GM21786 (cell line): ENCODE data around the gene SYNPO.

ENCODE experiments used
- ATAC-seq: cut with Tn5 transposase; IDR thresholded peaks from one replicate; pipeline ENCODE4 v1.9.1; 2021; ENCODE audit not compliant: unreplicated experiment

Gene SYNPO, protein sequence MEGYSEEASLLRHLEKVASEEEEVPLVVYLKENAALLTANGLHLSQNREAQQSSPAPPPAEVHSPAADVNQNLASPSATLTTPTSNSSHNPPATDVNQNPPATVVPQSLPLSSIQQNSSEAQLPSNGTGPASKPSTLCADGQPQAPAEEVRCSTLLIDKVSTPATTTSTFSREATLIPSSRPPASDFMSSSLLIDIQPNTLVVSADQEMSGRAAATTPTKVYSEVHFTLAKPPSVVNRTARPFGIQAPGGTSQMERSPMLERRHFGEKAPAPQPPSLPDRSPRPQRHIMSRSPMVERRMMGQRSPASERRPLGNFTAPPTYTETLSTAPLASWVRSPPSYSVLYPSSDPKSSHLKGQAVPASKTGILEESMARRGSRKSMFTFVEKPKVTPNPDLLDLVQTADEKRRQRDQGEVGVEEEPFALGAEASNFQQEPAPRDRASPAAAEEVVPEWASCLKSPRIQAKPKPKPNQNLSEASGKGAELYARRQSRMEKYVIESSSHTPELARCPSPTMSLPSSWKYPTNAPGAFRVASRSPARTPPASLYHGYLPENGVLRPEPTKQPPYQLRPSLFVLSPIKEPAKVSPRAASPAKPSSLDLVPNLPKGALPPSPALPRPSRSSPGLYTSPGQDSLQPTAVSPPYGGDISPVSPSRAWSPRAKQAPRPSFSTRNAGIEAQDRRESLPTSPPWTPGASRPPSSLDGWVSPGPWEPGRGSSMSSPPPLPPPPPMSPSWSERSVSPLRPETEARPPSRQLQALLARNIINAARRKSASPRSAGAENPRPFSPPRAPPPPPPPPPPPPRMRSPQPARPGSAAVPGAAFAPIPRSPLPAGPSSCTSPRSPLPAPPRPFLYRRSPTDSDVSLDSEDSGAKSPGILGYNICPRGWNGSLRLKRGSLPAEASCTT

DNA sequence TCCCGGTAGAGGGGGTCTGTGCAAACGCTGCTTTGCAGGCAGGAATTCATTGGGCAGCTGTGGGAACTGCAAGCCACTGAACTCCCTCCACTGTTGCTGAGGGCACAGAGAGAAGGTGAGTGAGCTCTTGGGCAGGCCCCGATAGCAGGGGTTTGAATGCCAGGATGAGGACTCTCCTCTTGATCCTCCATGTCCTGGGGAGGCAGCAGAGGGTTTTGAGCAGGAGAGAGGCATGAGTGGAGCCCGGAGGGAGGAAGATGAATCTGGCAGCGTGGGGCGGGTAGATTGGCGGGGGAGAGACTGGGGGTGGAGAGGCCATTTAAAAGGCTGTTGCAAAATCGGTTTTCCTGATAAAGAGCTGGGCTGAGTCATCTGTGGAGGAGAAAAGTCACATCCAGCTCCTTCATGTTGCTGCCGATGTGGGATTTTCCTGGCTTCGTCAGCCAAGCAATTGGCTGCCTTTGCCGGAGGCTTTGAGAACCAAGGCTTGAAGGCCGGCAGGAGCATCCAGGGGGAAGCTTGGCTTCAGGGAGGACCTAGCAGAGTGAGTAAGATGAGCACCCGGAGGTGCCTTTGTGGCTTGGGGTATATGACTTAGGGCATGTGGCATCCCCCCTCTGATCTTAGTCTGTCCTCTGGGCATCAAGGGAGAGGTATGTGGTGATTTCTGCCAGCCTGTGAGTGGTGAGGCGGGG is at the start of gene SYNPO:
Gene SYNPO, plus strand, starts transcription at position 350 of the 695 bp plus-strand sequence. CDS start 7,616 bp downstream, outside the sequence.
- ATAC-seq, result no peak

DNA sequence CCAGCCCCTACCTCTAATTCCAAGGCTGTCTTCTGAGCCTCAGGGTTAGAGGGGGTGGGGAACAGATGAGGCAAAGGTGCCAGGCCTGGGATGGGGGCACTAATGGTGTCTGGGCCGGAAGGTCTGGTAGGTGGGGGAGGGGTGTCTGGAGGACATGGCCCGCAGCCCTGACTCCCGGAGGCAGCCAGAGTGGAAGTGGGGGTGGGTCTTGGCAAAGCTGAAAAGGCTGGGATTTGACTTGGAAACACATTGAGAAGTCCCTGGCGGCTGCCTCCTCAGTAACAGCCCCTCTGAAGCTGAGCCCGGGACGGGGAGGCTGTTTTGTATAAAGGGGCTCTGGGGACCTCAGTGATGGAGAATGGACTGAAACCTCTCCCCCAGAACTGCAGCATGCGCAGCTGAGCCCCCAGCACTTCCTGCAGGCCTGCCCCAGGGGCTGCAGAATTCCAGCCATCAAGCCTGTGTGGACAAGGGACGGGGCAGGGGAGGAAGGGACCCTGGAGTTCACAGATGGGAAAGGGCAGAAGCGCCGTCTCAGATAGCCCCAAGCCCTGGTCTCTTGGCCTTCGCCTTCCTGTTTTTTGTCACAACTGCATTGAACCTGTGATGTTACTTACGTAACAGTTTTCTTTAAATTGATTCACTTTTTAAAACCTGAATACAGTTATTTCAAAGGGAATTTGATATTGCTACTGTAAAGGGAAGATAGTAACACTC is 49.3 kb upstream of the SYNPO start:
- ATAC-seq, result no peak

DNA sequence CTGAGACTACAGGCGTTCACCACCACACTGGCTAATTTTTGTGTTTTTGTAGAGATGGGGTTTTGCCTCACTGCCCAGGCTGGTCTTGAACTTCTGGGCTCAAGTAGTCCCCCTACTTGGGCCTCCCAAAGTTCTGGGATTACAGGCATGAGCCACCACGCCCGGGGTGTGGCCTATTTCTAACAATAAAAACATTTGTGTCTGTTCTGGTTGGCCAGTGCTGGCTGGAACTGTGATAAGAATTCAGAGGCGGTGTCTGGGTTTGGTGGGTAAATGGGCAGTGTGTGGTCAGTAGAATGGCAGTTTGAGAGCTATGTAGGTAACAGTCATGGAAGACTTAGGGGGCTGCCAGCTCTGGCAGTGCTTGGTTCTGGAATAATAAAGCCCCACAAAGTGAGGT is 46.9 kb upstream of the SYNPO start:
- ATAC-seq, result no peak

DNA sequence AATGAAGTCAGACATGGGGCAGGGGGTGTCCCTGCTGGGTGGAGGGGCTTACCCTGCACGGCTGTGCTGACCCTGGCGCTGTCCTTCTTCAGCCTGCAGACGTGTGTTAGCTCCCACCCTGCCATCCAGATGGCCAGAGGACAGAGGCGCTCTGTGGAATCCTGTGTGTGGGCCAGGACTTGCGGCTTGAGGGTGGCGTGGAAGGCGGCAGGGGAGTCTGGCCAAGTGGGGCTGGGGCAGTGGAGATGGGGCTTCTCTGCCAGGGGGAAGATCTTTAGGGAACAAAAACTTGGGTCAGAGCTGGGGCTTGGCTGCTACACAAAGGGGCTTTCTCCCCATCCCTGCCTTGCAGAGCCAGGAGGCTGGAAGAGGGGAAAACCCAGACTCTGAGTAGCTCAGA is 46.5 kb upstream of the SYNPO start:
- ATAC-seq, result no peak

DNA sequence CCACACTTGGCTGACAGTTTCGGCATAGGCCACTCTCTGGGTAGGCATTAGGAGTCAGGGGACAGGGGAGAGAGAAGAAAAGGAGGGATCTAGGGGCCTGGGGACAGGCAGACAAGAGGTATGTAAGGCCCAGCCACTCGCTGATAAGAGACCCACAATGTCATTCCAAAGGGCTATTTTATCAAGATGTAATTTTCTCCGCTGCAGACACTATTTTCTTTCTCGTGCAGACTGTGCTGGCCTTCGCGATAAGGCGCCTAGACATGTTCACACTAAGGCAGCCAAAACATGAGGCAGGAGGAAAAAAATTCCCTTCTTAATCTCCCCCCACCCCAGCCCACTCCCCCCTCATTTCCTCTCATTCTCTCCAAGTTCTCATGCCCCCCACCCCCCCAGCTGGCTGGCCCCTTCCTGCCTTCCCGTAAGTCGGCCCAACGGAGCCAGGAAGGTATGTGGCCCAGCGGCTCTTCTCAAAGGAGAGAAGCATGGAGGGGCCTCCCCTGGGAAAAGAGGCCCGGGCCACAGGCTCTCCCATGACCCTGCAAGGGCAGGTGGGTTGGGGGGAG is 44.9 kb upstream of the SYNPO start:
- no peak for ATAC-seq

DNA sequence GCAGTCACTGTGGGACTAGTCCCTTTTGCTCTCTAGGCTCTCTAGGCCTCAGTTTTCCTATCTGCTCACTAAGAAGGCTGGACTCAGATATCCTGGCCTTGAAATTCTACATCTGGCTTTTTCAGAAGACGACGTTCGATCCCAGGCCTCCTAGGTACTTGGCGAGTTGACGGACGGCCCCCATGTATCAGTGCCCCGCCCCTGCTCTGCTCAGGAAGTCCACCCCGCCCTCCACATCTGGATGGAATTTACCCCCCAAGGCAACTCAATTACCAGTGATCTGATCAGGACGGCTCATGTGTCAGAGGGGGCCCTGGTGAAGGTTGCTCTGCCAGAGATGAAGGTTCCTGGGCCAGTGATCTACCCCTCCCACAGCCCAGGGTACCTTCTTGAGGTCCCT is 44.1 kb upstream of the SYNPO start:
- no peak for ATAC-seq

DNA sequence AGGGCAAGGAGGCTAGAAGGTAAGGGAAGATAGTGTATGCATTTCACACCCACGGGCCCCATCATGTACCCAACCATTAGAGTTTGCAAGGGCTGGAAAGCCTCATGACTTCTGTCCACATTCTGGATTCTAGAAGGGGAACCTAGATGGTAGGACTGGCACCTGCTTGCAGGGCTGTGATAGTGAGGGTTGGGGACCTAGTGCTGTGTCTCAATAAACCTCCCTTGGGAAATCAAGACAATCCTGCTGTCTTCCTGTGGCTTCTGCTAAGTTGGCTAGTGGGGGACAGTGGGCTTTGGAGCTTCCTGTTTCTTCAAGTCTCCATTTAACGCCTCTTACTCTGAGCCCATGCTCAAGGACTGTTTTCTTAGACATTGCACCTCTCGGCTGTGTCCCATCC is 43.6 kb upstream of the SYNPO start:
- ATAC-seq, result no peak

DNA sequence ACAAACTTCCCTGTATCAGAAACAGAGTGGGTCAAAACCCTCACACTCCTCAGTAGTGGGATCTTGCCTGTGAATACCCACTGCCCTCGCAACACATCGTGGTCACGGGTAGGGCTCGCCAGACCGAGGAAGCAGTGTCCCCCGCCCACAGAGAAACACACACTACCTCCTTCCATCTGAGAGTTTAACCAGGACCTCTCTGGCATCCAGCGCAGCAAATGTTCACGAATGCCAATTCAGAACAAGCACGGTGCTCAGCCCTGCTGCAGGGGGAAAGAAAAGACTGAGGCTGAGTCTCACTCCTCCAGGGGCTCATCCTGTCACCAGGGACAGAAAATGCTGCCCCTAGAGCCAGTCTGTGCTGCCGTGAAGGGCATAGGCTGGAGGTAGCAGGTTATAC is 42.5 kb upstream of the SYNPO start:
- no peak for ATAC-seq

DNA sequence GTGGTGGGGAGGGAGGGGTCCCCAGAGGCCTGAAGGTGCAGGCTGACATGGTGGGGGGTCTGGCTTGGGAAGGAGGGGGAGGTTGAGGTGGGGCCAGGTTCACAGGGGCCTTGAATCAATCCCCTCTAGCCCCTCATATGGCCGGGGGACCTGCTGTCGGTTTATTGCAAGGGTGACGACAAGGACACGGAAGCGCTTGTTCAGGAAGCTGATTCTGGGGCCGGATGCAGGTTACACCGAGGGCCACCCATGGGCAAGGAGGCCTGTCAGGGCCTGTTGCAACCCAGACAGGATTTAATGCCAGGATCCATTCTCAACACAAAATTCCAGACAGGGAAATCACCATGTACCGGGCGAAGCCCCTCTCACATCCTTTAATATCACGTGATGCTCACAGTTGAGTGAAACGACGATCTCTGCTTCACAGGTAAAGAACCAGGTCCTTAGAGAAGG is 41.6 kb upstream of the SYNPO start:
- no peak for ATAC-seq

DNA sequence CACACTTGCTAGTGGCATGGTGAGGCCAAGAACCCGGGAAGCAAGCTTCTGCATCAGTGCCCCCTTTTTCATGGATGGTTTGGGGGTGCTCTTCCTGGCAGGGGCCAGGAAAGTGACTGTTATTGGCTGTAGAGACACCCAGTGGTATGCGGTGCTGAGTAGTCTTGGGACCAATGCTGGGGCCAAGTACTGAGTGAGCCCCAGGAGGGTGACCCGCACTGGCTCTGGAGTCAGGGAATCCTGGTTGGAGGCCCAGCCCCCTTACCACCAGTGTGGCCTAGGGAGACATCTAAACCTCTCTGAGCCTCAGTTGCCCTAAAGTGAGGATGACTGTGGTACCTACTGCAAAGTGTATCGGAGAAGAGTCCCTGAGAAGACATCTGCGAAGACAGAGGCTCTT is 41.2 kb upstream of the SYNPO start:
- no peak for ATAC-seq

DNA sequence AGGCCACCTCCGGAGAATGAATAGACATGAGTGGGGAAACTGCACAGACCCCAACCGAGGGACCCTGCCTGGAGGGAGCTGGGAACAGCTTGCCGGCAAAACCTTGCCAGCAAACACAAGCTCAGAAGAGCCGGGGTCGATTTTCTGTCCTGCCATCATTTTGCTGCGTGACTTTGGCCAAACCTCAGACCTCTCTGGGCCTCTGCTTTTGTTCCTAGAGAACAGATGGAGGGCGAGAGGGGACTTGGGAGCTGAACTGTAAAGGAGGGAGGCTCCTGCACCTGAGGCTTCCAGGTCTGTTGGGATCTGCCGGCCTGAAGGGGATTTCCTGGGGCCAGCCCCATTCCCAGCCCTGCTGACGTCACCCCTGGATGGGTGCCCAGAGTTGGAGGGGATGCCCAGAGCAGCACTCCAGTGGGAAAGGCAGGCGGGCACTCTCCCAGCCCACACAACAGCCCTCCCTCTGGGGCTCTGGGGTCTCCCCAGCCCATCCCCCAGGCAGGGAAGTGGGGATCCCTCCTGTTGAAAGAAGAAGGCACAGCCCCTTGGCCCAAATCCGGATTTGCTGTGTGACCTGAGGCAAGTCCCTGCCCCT is 40.4 kb upstream of the SYNPO start:
- no peak for ATAC-seq

DNA sequence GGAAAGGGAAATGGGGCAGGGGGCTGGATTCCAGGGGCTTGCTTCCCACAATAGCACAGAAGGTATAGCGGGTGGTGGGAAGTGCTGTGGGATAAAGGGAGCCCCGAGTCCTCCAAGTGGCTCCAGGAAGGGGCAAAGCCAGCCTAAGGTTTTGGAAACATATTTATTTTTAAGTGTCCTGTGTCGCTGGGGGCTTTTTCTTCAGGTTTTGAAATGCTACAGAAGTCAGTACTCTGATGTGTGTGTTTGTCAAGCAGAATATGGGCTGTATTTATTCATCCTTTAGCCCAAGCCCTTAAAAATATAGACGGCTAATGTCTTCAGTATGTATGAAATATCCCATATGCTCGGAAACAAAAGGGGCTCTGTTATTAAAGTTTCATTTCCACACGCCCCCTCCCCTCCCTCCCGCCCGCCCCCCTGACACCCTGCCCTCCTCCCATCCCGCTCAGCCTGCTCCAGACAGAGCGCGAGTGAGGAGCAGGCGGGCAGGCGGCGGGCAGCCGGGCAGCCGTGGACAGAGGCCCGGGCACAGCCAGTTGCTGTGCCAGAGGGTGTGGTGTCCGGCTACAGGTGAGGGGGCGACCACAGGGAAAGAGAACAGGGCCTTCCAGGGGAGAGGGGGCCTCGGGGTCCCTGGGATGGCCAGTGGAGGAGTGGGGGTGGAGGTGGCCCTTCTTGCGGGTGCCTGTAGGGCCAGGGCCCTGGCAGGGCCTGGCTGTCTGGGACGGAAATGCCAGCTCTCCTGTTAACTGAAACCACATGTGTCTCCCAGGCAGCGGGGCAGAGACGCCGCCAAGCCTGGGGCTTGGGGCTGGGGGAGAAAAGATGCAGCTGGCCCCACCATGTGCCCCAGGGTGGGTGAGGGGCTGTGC is 39.6 kb upstream of the SYNPO start:
- ATAC-seq, result no peak

DNA sequence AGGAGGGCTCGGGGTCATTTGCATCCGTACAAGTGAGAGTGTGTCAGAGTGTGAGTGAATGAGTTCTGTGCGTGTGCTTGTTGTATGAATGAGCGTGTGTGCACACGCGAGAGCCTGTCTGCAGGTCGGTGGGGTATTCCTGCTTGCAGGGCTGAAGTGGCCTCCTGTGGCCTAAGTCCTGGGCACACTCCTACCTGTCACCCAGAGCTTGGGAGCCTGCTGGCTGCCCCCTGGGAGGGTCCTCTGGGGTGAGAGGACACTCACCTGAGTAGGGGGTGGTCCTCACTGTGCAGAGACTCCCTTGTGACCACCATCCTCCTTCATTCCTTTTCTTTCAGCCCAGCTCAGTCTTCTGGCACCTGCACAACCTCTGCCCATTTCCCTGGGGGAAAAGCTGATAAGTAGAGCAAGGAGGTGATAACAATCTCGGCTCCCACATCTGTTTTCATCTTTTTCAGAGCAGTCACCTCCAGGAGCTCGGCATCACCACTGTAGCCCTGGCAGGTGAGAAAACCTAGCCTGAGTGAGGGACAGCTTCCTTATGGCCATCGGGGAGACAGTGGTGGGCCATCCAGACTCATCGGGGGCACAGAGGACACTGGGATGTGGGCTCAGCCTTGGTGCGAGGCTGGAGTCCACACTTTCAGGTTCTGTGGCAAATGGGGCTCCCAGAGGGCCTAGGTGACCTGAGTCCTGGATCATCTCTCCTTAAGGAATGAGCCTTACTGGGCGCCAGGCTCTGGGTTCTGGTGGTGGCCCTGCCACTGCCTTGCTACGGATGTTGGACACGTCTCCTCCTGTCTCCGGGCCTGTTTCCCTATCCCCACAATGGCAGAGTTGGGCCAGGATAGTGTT is 38.7 kb upstream of the SYNPO start:
- no peak for ATAC-seq

DNA sequence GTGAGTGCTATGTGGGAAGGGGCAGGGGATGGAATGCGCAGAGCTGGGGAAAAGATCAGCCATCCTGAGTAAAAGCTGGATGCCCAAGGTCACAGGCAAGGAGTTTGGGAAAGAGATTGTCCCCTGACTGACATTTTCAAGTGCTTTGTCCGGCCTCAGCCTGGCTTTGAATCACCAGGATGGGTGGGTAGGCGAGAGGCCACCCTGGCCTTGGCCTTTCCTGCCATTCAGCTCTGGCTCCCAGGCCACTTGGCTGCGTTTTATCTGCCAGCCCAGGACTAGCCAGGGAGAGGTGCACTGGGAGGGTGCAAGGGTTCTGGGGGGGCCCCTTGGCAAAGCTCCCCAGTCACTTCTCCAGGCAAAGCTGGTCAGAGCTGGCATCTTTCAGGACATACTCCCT is 37.4 kb upstream of the SYNPO start:
- ATAC-seq, result no peak

DNA sequence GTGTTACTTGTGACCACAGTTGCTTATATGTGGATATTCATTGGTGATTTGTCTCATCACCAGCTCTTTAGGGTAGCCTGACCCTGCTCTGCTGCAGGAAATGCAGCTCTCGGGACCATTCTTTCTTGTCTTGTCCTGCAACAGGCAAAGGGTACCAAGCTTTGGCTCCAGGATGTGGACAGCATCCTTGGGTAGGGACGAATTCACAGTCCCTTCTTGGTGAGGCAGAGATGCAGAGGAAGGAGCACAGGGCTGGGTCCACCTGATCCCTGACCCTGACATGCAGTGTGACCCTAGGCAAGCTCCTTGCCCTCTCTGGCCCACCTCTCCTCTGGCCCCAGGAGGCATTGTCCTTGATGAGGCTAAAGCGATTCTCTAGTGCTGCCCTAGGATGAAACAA is 37.0 kb upstream of the SYNPO start:
- ATAC-seq, result no peak

DNA sequence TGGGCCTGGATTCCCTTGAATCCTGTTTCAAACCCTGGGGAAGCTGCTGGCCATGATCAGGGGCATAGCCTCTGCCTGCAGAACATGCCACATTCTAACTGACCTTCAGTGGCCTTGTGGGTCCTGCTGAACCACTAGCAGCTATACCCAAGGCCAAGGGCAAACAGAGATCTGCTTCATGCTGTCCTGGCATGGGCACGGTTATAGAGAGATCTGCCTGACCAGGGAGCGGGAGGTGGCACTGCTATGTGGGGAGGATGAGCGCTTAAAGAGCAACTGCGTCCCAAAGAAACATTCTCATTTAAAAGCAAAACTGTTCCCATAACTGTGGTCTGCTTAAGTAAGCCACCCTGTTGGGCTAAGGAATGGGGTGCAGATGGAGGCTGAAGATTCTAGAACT is 36.5 kb upstream of the SYNPO start:
- no peak for ATAC-seq

DNA sequence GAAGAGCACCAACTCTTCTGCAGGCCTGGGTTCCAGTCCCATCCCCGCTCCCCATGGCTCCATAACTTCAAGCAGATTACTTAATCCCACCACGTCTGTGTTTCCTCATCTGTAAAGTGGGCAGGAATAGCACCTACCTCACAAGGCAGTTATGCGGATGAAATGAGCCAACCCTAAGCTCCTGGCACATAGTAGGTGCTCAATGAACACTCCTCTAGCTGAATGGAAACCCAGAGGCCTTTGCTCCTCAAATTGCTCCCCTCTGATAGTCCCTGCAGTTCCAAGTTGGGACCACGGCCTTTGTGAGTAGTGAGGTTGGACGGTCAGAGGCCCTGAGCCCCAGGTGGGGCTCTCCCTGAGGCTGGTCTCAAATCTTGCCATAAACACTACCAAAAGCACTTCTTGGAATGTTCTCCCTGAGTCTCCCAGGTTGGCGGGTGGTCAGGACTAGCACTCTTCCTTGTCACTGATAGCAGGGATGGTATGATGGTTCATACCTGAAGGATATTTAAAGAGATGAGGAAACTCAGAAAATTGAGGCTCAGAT is 35.5 kb upstream of the SYNPO start:
- no peak for ATAC-seq

DNA sequence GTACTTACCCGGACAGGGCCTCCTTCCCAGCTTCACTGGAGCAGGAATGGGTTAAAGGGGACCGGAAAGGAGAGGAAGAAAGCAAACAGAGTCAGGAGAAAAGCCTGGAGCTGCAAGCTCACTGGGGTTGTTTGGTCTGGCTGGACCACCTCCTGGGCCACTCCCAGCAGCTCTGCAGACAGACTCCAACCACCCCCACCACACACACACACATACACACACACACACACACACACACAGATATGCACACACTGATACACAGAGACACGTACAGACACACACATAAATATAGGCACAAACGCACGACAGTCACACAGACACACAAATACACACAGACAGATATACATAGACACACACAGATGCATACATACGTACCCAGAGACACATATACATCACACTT is 34.9 kb upstream of the SYNPO start:
- ATAC-seq, result no peak
